ENCODE data around the gene PADI2. TPM values are rescaled to one million over a fixed set of nuclear protein-coding genes. Genes with fewer than 3 reads are reported as not detected.

PADI2 gene
- total and polyA plus RNA-seq, 4 donors = 0.25 to 2.4 (median 0.96) TPM

- Histone ChIP-seq H3K27me3 (ENCODE audit: control insufficient read depth in 4 of 4, insufficient read depth in 4 of 4, low read length in 3 of 4) (peaks cover 0 to 5% (median 0%) of the 10 kb centered on the region in 4 donors), H3K27ac (ENCODE audit: low read depth in 1 of 2, low read length in 2 of 2) (no peak overlapping the region), H3K36me3 (ENCODE audit: control insufficient read depth in 4 of 4, insufficient read depth in 3 of 4, low read depth in 1 of 4, low read length in 3 of 4) (no peaks in the 10 kb centered on the region), H3K4me1 (ENCODE audit: control insufficient read depth in 4 of 4, insufficient read depth in 4 of 4, low read length in 3 of 4) (peaks cover 0 to 6% (median 0%) of the 10 kb centered on the region in 4 donors), H3K9me3 (ENCODE audit: control insufficient read depth in 4 of 4, low read length in 3 of 4) (no peaks in the 10 kb centered on the region), H3K4me3 (ENCODE audit: low read depth in 1 of 3, low read length in 3 of 3) (no peak overlapping the region), H3K9ac (ENCODE audit: low read depth in 1 of 2, low read length in 2 of 2) (no peak overlapping the region)
- TF ChIP-seq, protein P1, sequence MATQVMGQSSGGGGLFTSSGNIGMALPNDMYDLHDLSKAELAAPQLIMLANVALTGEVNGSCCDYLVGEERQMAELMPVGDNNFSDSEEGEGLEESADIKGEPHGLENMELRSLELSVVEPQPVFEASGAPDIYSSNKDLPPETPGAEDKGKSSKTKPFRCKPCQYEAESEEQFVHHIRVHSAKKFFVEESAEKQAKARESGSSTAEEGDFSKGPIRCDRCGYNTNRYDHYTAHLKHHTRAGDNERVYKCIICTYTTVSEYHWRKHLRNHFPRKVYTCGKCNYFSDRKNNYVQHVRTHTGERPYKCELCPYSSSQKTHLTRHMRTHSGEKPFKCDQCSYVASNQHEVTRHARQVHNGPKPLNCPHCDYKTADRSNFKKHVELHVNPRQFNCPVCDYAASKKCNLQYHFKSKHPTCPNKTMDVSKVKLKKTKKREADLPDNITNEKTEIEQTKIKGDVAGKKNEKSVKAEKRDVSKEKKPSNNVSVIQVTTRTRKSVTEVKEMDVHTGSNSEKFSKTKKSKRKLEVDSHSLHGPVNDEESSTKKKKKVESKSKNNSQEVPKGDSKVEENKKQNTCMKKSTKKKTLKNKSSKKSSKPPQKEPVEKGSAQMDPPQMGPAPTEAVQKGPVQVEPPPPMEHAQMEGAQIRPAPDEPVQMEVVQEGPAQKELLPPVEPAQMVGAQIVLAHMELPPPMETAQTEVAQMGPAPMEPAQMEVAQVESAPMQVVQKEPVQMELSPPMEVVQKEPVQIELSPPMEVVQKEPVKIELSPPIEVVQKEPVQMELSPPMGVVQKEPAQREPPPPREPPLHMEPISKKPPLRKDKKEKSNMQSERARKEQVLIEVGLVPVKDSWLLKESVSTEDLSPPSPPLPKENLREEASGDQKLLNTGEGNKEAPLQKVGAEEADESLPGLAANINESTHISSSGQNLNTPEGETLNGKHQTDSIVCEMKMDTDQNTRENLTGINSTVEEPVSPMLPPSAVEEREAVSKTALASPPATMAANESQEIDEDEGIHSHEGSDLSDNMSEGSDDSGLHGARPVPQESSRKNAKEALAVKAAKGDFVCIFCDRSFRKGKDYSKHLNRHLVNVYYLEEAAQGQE (IDR thresholded peaks at IDR 0.05) = no peak
- TF ChIP-seq NR2F2 (IDR thresholded peaks at IDR 0.05) (no peak), EGR1 (IDR thresholded peaks at IDR 0.05; ENCODE audit: low read depth in 2 of 2) (no peak), TAF1 (conservative IDR thresholded peaks at IDR 0.05) (no peak), SP1 (IDR thresholded peaks at IDR 0.05) (no peak), GABPA (IDR thresholded peaks at IDR 0.05 in 1 of 2, conservative IDR thresholded peaks at IDR 0.05 in 1 of 2) (no peak), FOXA1 (IDR thresholded peaks at IDR 0.05) (no peak), RAD21 (IDR thresholded peaks at IDR 0.05) (no peak), YY1 (IDR thresholded peaks at IDR 0.05) (no peak), FOXA2 (IDR thresholded peaks at IDR 0.05) (no peak), HNF4A (conservative IDR thresholded peaks at IDR 0.05) (no peak), CTCF (IDR thresholded peaks at IDR 0.05; ENCODE audit: low read depth, low read length, missing input control) (no peak), JUND (IDR thresholded peaks at IDR 0.05) (no peak)
- TF ChIP-seq, protein P2, sequence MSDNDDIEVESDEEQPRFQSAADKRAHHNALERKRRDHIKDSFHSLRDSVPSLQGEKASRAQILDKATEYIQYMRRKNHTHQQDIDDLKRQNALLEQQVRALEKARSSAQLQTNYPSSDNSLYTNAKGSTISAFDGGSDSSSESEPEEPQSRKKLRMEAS (IDR thresholded peaks at IDR 0.05) = no peak
- TF ChIP-seq, protein P3, sequence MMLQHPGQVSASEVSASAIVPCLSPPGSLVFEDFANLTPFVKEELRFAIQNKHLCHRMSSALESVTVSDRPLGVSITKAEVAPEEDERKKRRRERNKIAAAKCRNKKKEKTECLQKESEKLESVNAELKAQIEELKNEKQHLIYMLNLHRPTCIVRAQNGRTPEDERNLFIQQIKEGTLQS (IDR thresholded peaks at IDR 0.05) = no peak
- TF ChIP-seq, protein P4, sequence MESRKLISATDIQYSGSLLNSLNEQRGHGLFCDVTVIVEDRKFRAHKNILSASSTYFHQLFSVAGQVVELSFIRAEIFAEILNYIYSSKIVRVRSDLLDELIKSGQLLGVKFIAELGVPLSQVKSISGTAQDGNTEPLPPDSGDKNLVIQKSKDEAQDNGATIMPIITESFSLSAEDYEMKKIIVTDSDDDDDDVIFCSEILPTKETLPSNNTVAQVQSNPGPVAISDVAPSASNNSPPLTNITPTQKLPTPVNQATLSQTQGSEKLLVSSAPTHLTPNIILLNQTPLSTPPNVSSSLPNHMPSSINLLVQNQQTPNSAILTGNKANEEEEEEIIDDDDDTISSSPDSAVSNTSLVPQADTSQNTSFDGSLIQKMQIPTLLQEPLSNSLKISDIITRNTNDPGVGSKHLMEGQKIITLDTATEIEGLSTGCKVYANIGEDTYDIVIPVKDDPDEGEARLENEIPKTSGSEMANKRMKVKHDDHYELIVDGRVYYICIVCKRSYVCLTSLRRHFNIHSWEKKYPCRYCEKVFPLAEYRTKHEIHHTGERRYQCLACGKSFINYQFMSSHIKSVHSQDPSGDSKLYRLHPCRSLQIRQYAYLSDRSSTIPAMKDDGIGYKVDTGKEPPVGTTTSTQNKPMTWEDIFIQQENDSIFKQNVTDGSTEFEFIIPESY (IDR thresholded peaks at IDR 0.05) = no peak
- no peak for DNase-seq (ENCODE audit: low spot score)
- WGBS = 95% methylated on average over 5 of the region's 5 CpGs
Measured at GRCh38 chr1:17120481-17120877, 1.2 kb upstream of the PADI2 start.

Measured in liver (tissue), 9 donors.